HG02798 (cell line): ENCODE results near the gene TPMT.

Source experiments
- ATAC-seq: cut with Tn5 transposase; IDR thresholded peaks from one replicate; pipeline ENCODE4 v1.9.1; 2021; ENCODE audit warnings: mild to moderate bottlenecking; ENCODE audit not compliant: unreplicated experiment, poor library complexity

Gene TPMT

GRCh38 chr6:18119236-18119635 lies 35.6 kb downstream of the TPMT start:
- no peak for ATAC-seq

DNA sequence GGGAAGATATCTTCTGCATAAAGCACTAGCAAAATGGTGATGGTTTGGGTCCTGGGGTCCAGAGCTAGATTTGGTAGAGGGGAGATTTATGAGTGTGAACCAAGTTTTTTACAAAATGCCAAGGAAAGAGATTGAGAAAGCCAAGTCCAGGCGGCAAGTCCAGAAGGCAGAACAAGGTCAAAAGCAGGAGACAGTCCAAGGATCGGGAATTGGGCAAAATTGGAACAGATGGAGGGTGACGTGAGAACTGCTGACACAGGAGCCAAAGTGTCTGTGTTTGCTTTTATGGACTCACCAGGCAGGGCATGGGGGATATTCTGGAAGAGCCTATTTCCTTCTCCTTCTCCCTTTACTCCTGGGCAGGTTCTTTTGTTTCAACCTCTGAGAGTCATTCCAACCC lies 36.5 kb downstream of the TPMT start:
- ATAC-seq, result no peak

GRCh38 chr6:18117136-18117535 lies 37.7 kb downstream of the TPMT start:
- no peak for ATAC-seq

DNA sequence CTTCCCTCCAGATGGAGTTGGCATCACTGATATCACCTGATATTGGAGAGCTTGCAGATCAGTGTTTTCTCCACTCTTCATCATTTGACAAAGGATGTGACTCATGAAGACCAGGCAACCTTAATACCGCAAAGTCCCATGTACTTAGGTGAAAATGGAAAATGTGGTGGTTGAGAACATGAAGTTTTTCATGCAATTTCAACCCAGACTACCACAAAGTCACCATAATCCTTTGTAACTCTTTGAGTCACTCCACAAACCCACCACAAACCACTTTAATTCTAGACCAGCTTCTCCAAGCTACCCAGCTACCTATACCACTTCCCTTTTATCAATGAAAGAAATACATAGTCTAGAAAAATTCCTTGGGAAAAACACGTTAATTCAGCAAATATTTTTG lies 39.5 kb downstream of the TPMT start:
- ATAC-seq, result no peak

DNA sequence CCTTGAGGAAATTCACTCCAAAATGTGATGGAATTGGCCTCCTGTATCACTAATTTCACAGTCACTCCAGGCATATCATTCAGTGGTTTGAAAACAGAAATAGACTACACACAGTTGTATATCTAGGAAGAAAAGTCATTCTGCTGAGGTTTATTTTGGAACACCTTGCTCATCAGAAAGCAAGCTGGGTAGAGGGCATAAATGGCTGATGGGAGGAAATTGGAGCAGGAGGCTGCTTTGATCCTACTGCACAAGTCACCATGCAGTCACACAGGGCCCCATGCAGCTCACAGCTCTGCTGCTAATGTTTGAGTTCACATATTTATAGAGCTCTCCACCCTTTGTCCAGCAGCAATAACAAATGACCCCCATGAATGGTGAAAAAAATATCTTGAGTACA lies 44.7 kb downstream of the TPMT start:
- ATAC-seq, result no peak

GRCh38 chr6:18107061-18107460 lies 47.8 kb downstream of the TPMT start:
- no peak for ATAC-seq

GRCh38 chr6:18102783-18103509 lies 51.9 kb downstream of the TPMT start:
- no peak for ATAC-seq

GRCh38 chr6:18101873-18102272 lies 53.0 kb downstream of the TPMT start:
- no peak for ATAC-seq

GRCh38 chr6:18101271-18101670 lies 53.6 kb downstream of the TPMT start:
- ATAC-seq, result no peak

DNA sequence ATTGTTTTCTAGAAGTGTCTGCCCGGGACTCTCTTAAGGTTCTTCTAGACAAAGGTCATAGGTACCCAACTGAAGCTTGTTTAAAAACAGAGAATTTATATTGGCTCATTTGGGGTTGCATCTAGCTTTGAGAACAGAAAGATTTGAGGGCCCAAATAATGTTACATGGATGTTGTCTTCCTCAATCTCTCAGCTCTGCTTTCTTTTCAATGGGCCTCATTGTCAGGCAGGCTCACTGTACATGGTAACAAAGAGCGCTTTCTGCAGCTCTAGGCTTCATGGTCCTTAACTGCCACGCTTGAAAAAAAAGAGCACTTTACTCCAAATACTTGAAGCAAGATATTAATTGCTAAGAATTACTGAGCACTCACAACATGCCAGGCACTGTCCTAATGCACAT lies 54.6 kb downstream of the TPMT start:
- ATAC-seq, result no peak

GRCh38 chr6:18099511-18099910 lies 55.4 kb downstream of the TPMT start:
- no peak for ATAC-seq

- ATAC-seq, result no peak
Measured at GRCh38 chr6:18096423-18096822, 58.5 kb downstream of the TPMT start.

DNA sequence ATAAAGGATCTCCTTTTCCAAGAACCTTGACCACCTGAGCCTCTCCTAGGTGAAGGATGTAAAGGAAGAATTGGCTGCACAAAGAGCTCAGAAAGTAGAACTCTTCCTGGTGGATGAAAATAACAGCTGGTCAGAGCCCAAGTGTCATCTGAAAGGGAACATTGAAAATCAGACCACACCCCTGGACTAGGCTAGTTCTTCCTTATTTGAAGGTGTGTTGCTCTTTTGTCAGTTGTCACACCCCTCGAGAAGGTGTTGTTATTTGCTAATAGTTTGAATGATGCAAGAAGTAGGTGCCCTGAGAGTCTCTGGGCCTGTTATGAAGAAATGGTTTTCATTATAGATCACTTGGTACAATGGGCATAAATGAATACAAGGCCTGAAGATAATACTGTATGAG lies 63.5 kb downstream of the TPMT start:
- ATAC-seq, result no peak

DNA sequence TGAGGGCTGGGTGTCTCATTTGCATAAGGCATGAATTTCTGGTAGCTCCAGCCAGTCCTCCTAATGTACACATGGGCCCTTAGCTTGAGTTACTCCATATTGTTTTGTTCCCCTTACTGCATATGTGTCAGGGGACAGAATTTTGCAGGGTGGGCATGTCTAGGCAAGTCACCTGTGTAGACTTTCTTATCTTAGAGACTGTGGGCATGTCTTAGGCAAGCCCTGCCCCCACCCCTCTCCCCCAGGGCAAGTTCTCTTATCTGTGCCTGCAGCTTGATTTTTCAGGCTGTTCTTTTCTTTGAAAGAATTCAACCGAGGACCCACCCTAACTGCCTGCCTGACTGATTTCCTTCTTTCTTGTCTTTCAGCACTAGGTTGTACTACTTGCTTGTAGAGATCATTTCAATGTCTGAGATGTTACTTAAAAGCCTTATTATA lies 64.5 kb downstream of the TPMT start:
- ATAC-seq, result no peak

GRCh38 chr6:18088419-18089296 lies 66.2 kb downstream of the TPMT start:
- ATAC-seq, result no peak

DNA sequence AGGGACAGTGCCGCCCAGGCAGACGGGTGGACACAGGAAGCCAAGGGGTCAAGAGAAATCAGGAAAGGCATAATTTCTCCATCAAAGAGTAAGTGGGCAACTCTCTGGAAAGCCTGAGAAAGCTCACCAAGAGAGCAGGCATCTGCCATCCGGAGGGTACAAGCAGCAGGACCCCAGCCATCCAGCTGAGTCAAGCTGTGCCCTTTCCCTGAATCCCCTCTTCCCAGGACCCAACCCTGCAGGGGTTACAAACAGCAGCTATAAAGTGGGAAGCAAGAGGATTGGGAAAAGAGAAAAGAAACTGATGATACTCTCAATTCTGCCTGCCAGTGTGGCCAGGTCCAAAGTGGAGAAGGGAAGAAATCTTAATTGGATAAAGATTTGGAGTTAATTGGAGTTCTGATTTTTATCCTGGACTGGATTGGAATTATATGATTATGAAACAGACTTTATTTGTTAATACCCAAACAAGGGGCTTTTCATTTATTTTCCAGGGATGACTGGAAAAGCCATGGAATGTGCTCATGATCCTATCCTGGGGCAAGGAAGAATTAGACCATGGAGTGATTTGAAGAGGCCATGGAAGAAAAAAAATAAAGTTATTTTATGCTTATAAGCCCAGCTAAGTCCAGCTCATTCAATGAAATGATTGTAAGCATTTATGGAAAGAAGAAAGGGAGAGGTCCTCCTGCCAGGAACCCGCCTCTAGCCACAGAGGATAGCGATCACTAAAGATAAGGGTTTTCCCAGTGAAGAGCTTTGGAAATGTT lies 67.3 kb downstream of the TPMT start:
- ATAC-seq, result no peak

DNA sequence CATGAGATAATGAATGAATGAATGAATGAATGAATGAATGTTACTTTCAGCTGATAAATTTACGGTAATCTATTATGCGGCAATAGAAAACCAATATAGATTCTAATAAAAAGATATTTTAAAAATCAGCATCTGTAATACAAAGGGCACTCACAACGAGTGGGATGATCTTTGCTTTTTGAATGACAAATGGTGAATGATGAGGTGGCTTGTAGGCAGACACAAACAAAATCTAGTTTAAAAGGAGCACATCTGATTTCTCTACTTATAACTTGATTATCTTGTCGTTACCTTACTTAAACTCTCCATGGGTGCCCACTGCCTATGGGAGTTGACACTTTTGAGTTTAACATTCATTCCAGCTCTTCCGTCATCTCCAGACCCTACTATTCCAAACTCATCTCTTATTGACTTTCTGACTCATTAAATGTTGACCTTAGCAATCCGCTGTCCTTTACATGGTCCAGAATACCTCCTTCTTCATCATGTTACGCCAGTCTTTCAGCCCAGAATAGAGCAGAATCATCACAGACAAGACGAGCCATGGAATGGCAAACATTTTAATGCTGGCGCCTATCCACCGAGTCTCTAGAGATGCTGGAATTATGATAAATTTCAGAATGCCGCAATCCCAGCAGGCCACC lies 73.7 kb downstream of the TPMT start:
- ATAC-seq, result no peak

- ATAC-seq, result no peak
Measured at GRCh38 chr6:18080544-18080943, 74.3 kb downstream of the TPMT start.

GRCh38 chr6:18078866-18079265 lies 76.0 kb downstream of the TPMT start:
- no peak for ATAC-seq
